HG03025 (cell line): Measurements from ENCODE around the gene ECM2.

ENCODE experiments used
- ATAC-seq: cut with Tn5 transposase; IDR thresholded peaks from one replicate; pipeline ENCODE4 v1.9.1; 2021; ENCODE audit warnings: mild to moderate bottlenecking, moderate library complexity; ENCODE audit not compliant: unreplicated experiment, low FRiP score

ECM2 gene

DNA sequence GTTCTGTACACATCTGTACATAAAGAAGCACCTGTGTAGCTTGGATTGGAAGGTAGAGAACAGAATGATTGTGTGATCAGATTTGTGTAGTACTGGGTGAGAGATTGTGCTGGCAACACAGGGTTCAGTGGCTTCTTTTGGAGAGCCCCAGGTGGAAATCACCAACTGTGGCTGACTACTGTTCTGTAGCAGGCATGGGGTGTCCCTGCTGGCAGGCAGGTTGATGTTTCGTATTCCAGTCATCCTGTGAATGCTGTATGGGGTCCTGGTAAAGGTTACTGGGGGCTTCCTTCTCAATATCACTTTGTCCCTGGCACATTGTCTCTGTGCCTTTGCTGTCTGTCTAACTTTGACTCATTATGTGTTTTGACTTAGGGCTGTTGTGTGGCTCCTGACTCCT, 58.8 kb downstream of the ECM2 start:
- ATAC-seq = no peak

- ATAC-seq = no peak
Measured at GRCh38 chr9:92474587-92474986, 61.2 kb downstream of the ECM2 start.

- no peak for ATAC-seq
Measured at GRCh38 chr9:92468206-92468605, 67.6 kb downstream of the ECM2 start.

DNA sequence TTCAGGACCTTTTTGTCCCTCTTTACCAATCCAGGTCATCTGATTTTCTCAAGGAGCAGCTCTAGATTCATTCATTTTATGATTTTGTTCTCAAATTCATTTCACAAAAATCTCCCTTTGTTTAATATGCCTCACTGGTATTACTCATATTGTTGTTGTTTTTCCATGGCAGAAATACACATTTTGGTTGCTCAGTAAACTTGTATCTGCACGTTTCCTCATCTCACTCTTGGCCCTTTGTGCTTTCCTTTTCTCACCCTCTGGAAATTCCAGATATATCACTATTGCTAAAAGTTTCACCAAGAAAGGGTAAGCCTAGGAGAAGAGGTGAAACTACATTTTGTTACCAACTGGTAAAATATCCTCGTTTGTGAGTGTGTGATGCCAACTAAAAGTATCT, 68.3 kb downstream of the ECM2 start:
- ATAC-seq = no peak

- ATAC-seq = no peak
Measured at GRCh38 chr9:92467041-92467440, 68.7 kb downstream of the ECM2 start.

GRCh38 chr9:92463984-92464383, 71.8 kb downstream of the ECM2 start:
- no peak for ATAC-seq

- no peak for ATAC-seq
Measured at GRCh38 chr9:92463387-92463786, 72.4 kb downstream of the ECM2 start.

- no peak for ATAC-seq
Measured at GRCh38 chr9:92457576-92457975, 78.2 kb downstream of the ECM2 start.

DNA sequence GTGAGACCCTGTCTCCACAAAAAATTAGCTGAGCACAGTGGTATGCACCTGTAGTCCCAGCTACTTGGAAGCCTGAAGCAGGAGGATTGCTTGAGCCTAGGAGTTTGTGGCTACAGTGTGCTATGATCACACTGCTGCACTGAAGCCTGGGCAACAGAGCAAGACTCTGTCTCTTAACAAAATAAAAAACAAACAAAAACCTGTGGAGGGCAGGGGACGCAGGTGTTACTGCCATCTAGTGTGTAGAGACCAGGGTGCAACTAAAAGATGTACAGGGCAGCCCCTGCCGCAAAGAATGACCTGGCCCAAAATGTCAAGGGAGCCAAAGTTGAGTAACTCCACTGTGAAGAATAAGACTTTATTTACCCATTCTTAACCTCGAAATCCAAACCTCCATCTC, 80.6 kb downstream of the ECM2 start:
- no peak for ATAC-seq

GRCh38 chr9:92446536-92446935, 89.3 kb downstream of the ECM2 start:
- no peak for ATAC-seq
